Measurements from ENCODE around the gene HBP1. TPM values are rescaled to one million over a fixed set of nuclear protein-coding genes. Genes with fewer than 3 reads are reported as not detected.

The HBP1 gene
- total and polyA plus RNA-seq, 11 donors: 21.4 to 98.4 (median 58.1) TPM

- intact Hi-C loops (cut with DNase I): loop anchor here in 2 of 10 donors (10.0 kb wide), 2 partner anchors 535 to 685 kb away; no protein-coding TSS in a partner anchor
- H3K4me1 ChIP-seq: peaks cover 0 to 13% (median 0%) of the 10 kb centered on the region in 12 donors
- H3K4me3 ChIP-seq: no peak overlapping the region
- 95 to 99% (median 97%) methylated on average over 2 of the region's 2 CpGs for WGBS, 4 donors
- no peak overlapping the region for H3K27ac ChIP-seq
- no peak for ATAC-seq
- no peak for DNase-seq
- H3K27me3 ChIP-seq: no peaks in the 10 kb centered on the region
- no peak for TF ChIP-seq POLR2A (IDR thresholded peaks at IDR 0.05)
- TF ChIP-seq CTCF (IDR thresholded peaks at IDR 0.05): no peak
- peaks cover 0 to 100% (median 87%) of the 10 kb centered on the region in 9 donors for H3K36me3 ChIP-seq
- H3K9me3 ChIP-seq: no peaks in the 10 kb centered on the region
Measured at GRCh38 chr7:107190090-107190489, 21.3 kb downstream of the HBP1 start.

- Histone ChIP-seq H3K36me3 (peaks cover 0 to 100% (median 87%) of the 10 kb centered on the region in 9 donors), H3K4me1 (peaks cover 0 to 13% (median 0%) of the 10 kb centered on the region in 12 donors), H3K9me3 (no peaks in the 10 kb centered on the region), H3K27ac (peak overlapping the region in 2 of 12 donors; percentile 0 to 31), H3K4me3 (no peak overlapping the region), H3K27me3 (no peaks in the 10 kb centered on the region)
- intact Hi-C loops (cut with DNase I): loop anchor here in 2 of 10 donors (10.0 kb wide), 2 partner anchors 531 to 681 kb away; no protein-coding TSS in a partner anchor
- ATAC-seq: no peak
- WGBS, 4 donors: 25 to 45% (median 36%) methylated on average over 1 of the region's 1 CpG
- peak in 2 of 12 donors; percentile 13 to 22 for TF ChIP-seq CTCF (IDR thresholded peaks at IDR 0.05)
- TF ChIP-seq POLR2A (IDR thresholded peaks at IDR 0.05): no peak
- DNase-seq: no peak
Measured at GRCh38 chr7:107194052-107194451, 25.2 kb downstream of the HBP1 start.

DNA sequence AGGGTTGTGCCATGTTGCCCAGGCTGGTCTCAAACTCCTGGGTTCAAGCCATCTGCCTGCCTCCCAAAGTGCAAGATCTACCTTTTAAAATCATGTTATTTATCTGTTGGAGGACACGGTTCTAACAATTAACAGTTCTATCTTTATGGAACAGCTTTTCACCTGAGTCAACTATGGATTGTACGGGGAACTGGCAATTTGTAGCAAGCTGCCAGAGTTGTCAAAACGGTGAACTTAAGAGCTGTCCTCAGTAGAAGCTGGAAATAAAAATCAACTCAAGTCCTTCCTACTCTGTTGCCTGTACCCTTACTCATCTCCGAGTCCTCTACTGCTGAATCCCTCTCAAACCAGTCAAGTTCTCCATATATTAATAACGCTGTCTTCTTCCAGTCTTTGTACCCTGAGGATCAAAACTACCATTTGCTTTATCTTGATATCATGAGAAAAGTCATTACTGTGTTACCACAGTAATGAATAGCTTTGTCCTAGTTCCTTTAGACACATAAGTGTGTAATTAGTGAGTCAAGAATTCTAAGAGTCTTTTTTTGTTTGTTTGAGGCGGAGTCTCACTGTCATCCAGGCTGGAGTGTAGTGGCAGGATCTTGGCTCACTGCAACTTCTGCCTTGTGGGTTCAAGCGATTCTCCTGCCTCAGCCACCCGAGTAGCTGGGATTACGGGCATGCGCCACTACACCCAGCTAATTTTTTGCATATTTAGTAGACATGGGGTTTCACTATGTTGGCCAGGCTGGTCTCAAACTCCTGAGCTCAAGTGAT lies 28.2 kb downstream of the HBP1 start:
- no peaks in the 10 kb centered on the region for H3K27me3 ChIP-seq
- peaks cover 0 to 100% (median 87%) of the 10 kb centered on the region in 9 donors for H3K36me3 ChIP-seq
- H3K4me3 ChIP-seq: no peak overlapping the region
- peaks cover 0 to 17% (median 0%) of the 10 kb centered on the region in 12 donors for H3K4me1 ChIP-seq
- DNase-seq (no peak), ATAC-seq (no peak)
- intact Hi-C loops (cut with DNase I): loop anchor here in 3 of 10 donors (5.0 to 10.0 kb wide), 3 partner anchors 525 to 678 kb away; no protein-coding TSS in a partner anchor
- TF ChIP-seq POLR2A (IDR thresholded peaks at IDR 0.05): no peak
- TF ChIP-seq CTCF (IDR thresholded peaks at IDR 0.05): no peak
- no peaks in the 10 kb centered on the region for H3K9me3 ChIP-seq
- 90 to 94% (median 93%) methylated on average over 9 to 10 of the region's 10 CpGs for WGBS, 4 donors
- no peak overlapping the region for H3K27ac ChIP-seq

DNA sequence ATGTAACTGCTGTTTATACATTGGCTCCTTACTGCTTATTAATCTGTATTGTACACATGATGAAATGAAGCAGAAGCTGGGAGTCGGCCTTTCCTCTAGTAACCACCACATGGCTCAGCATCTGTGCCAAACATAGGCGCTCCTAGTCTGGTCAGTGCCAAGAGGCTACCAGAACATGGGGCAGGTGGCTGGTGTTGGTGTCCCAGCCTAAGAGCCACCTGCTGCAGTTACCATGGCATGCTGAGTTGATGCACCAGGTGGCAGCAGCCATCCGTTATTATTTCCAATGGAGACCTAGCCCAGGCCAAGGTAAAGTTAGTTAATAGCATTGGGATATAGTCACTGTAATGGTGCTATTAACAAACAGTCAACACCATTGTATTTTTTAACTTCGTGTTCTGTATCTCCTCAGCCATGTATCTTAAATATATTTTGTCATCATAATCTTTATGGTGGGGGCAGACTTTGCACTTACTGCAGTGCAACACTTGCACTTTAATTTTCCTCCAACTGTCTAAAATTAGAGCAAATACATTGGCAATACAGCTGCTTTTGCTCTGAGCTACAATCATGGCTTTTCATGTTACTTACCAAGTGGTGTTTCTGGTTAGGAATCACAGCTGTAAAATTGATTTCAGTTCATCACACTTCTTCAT lies 33.1 kb downstream of the HBP1 start:
- H3K9me3 ChIP-seq: no peaks in the 10 kb centered on the region
- TF ChIP-seq POLR2A (IDR thresholded peaks at IDR 0.05) (no peak), CTCF (IDR thresholded peaks at IDR 0.05) (peak; percentile 32 to 70 (median 56))
- peaks cover 0 to 99% (median 93%) of the 10 kb centered on the region in 9 donors for H3K36me3 ChIP-seq
- WGBS, 4 donors: 40 to 66% (median 47%) methylated on average over 4 of the region's 4 CpGs
- intact Hi-C loops (cut with DNase I): loop anchor here in 8 of 10 donors (2.0 to 10.0 kb wide), 11 partner anchors 193 to 673 kb away; partner anchors contain the start of genes BCAP29 (in 1 of the 8), COG5 (in 1 of the 8), DUS4L (in 1 of the 8) and GPR22 (in 1 of the 8)
- no peaks in the 10 kb centered on the region for H3K27me3 ChIP-seq
- peak overlapping the region in 8 of 12 donors; percentile 7 to 56 (median 38) for H3K27ac ChIP-seq
- ATAC-seq (peak; percentile 78 to 92 (median 92)), DNase-seq (peak; percentile 44 to 75 (median 66))
- no peak overlapping the region for H3K4me3 ChIP-seq
- H3K4me1 ChIP-seq: peaks cover 0 to 12% (median 2%) of the 10 kb centered on the region in 12 donors

Data from heart left ventricle (tissue), 16 donors.